Parathyroid adenoma (tissue), 2 donors: ENCODE measurements around the gene LAMB3.

Experiments
- H2AFZ ChIP-seq: fragments of 300-600 bp; sonication (generic); one replicate; pipeline ENCODE4 v1.7.0; 2017; ENCODE audit warnings: antibody characterized with exemption, mild to moderate bottlenecking
- H3K27ac ChIP-seq: fragments of 300-600 bp; sonication (generic); one replicate; pipeline ENCODE4 v1.7.0; 2017
- H3K27me3 ChIP-seq: fragments of 300-600 bp; sonication (generic); one replicate; pipeline ENCODE4 v1.7.0; 2017; ENCODE audit warnings: low read length; ENCODE audit not compliant: control insufficient read depth, insufficient read depth
- H3K36me3 ChIP-seq: fragments of 300-600 bp; sonication (generic); one replicate; pipeline ENCODE4 v1.7.0; 2017; ENCODE audit warnings: low read length; ENCODE audit not compliant: control insufficient read depth, insufficient read depth
- H3K4me1 ChIP-seq: fragments of 300-600 bp; sonication (generic); one replicate; pipeline ENCODE4 v1.7.0; 2017; ENCODE audit warnings: control low read depth
- H3K4me2 ChIP-seq: fragments of 300-600 bp; sonication (generic); one replicate; pipeline ENCODE4 v1.7.0; 2017; ENCODE audit warnings: low read length
- H3K4me3 ChIP-seq: fragments of 300-600 bp; sonication (generic); one replicate; pipeline ENCODE4 v1.7.0; 2017; ENCODE audit warnings: low read depth, low read length
- H3K79me2 ChIP-seq: fragments of 300-600 bp; sonication (generic); one replicate; pipeline ENCODE4 v1.7.0; 2017; ENCODE audit warnings: control low read depth
- H3K9ac ChIP-seq: fragments of 300-600 bp; sonication (generic); one replicate; pipeline ENCODE4 v1.7.0; 2017; ENCODE audit warnings: mild to moderate bottlenecking
- H3K9me3 ChIP-seq: fragments of 300-600 bp; sonication (generic); one replicate; pipeline ENCODE4 v1.7.0; 2017; ENCODE audit warnings: low read length; ENCODE audit not compliant: control insufficient read depth
- CTCF ChIP-seq: fragments of 300-600 bp; sonication (generic); IDR thresholded peaks from one replicate; pipeline ENCODE4 v1.7.0; 2017; ENCODE audit warnings: antibody characterized with exemption, mild to moderate bottlenecking
- donor health status: primary hyperparathyroidism.

Gene LAMB3

GRCh38 chr1:209589863-209590262 lies 62.4 kb downstream of the LAMB3 start:
- H3K27me3 ChIP-seq, result no peaks in the 10 kb centered on the region
- no peak overlapping the region for H3K4me3 ChIP-seq
- H2AFZ ChIP-seq, result no peak overlapping the region
- no peaks in the 10 kb centered on the region for H3K9me3 ChIP-seq
- no peak overlapping the region for H3K27ac ChIP-seq
- H3K36me3 ChIP-seq, result no peaks in the 10 kb centered on the region
- H3K9ac ChIP-seq, result no peak overlapping the region
- no peaks in the 10 kb centered on the region for H3K79me2 ChIP-seq
- TF ChIP-seq CTCF, result no peak
- H3K4me1 ChIP-seq, result no peaks in the 10 kb centered on the region
- H3K4me2 ChIP-seq, result no peak overlapping the region

GRCh38 chr1:209589440-209589839 lies 62.8 kb downstream of the LAMB3 start:
- Histone ChIP-seq H3K9me3 (no peaks in the 10 kb centered on the region), H3K4me1 (no peaks in the 10 kb centered on the region), H3K27me3 (peaks cover 3% of the 10 kb centered on the region), H3K4me2 (no peak overlapping the region), H3K9ac (no peak overlapping the region), H3K79me2 (no peaks in the 10 kb centered on the region), H2AFZ (no peak overlapping the region), H3K36me3 (no peaks in the 10 kb centered on the region), H3K27ac (no peak overlapping the region), H3K4me3 (no peak overlapping the region)
- no peak for TF ChIP-seq CTCF

- Histone ChIP-seq H3K27me3 (peaks cover 4% of the 10 kb centered on the region), H3K79me2 (no peaks in the 10 kb centered on the region)
Observed at GRCh38 chr1:209587789-209588188, 64.4 kb downstream of the LAMB3 start.

GRCh38 chr1:209586221-209586740 lies 65.9 kb downstream of the LAMB3 start:
- no peak for TF ChIP-seq CTCF
- H3K27me3 ChIP-seq, result peaks cover 4% of the 10 kb centered on the region
- H3K36me3 ChIP-seq, result no peaks in the 10 kb centered on the region
- no peak overlapping the region for H3K4me3 ChIP-seq
- H3K9ac ChIP-seq, result no peak overlapping the region
- H3K4me2 ChIP-seq, result no peak overlapping the region
- H3K27ac ChIP-seq, result no peak overlapping the region
- H3K9me3 ChIP-seq, result no peaks in the 10 kb centered on the region
- no peaks in the 10 kb centered on the region for H3K4me1 ChIP-seq
- no peak overlapping the region for H2AFZ ChIP-seq
- H3K79me2 ChIP-seq, result no peaks in the 10 kb centered on the region

More at GRCh38 chr1:209587789-209588188, 64.4 kb downstream of the LAMB3 start:
- H3K27ac ChIP-seq, result no peak overlapping the region
- H3K4me3 ChIP-seq, result no peak overlapping the region
- H2AFZ ChIP-seq, result no peak overlapping the region
- no peak overlapping the region for H3K4me2 ChIP-seq
- H3K4me1 ChIP-seq, result no peaks in the 10 kb centered on the region
- no peak overlapping the region for H3K9ac ChIP-seq
- TF ChIP-seq CTCF, result no peak
- H3K36me3 ChIP-seq, result no peaks in the 10 kb centered on the region
- no peaks in the 10 kb centered on the region for H3K9me3 ChIP-seq

GRCh38 chr1:209585672-209586071 lies 66.6 kb downstream of the LAMB3 start:
- TF ChIP-seq CTCF, result no peak
- no peaks in the 10 kb centered on the region for H3K4me1 ChIP-seq
- H3K27me3 ChIP-seq, result peaks cover 4% of the 10 kb centered on the region
- no peak overlapping the region for H3K4me3 ChIP-seq
- H3K27ac ChIP-seq, result no peak overlapping the region
- H3K9me3 ChIP-seq, result no peaks in the 10 kb centered on the region
- no peak overlapping the region for H3K9ac ChIP-seq
- H3K79me2 ChIP-seq, result no peaks in the 10 kb centered on the region
- no peak overlapping the region for H3K4me2 ChIP-seq
- no peaks in the 10 kb centered on the region for H3K36me3 ChIP-seq
- no peak overlapping the region for H2AFZ ChIP-seq
